Mesenteric fat pad (tissue), 1 donor: ENCODE measurements around the gene ZDHHC22. TPM values are rescaled to one million over a fixed set of nuclear protein-coding genes. Genes with fewer than 3 reads are reported as not detected.

Experiments used
- DNase-seq: peaks from one replicate; pipeline ENCODE4 v3.0.0-alpha.2; 2020; ENCODE audit warnings: low spot score
- total RNA-seq: library from RNA; stranded (reverse); fragmentation: NEBNext Ultra II Directional; extraction: Animal tissue kit (Norgen Biotek cat#: 25700); gene quantifications from one replicate; pipeline ENCODE4 v1.2.1, GENCODE V29; 2021
- donor health status: DM: yes; HTN: yes; CAD: no.

ZDHHC22 gene
- total RNA-seq, 1 donor from 2014 or later = not detected

DNA sequence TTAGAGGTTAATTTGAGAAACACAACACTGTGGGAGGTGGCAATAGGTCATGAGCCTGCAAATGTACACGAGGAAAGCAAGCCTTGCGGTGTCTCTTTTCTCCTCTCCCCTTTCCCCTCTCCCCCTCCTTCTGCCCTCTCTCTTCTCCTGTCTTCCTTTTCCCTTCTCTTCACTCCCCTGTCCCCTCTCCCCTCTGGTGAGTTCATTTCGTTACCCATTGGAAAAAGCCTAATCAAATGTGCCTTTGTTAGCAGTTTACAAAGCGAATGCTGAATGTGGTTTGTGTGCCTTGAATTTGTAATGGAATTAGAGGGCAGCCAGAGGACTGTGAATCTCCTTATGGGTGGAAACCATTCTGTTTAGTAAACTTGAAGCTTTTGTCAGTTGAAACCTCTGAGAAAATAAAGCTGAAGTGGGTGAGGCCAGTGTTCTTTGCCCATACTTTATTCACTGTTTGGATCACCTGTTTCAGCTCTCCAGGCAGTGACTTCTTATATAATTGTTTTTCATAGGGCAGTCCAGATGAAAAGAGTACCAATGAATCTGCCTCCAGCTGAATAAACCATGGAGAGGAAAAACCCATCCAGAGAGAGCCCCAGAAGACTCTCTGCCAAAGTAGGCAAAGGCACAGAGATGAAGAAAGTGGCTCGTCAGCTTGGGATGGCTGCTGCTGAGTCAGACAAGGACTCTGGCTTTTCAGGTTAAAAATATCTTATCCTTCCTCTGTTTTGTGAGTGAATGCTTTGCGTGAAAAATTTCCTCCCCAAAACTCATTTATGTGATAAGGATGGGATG, 36.2 kb downstream of the ZDHHC22 start:
- no peak for DNase-seq

DNA sequence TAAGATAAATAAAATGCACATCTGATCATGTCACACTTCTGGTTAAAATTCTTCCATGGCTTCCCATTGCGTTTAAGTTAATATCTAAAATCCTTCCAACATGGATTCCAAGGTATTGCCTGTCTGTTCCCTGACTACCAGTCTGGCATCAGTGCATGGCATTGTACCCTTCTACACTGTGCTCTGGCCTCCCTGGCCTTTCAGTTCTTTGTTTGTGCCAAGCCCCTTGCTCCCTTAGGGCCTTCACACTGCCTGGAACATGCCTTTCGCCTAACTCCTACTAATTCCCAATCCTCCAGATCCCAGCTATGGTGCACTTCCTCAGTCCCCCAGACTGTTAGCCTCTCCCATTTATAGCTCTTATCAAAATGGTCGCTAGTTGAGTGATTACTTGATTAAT, 37.2 kb downstream of the ZDHHC22 start:
- DNase-seq = no peak

DNA sequence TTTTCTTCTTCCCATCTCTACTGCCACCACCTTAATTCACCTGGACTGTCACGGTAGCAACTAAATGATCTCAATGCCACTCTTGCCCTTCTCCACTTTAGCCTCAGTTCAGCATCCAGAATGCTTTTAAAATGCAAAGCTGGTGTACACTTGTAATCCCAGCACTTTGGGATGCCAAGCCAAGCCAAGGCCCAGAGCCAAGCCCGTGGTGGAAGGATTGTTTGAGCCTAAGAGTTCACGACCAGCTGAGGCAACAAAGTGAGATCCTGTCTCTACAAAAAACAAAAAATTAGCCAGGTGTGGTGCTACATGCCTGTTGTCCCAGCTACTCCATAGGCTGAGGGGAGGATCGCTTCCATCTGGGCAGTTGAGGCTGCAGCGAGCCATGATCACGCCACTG, 37.6 kb downstream of the ZDHHC22 start:
- DNase-seq = no peak

DNA sequence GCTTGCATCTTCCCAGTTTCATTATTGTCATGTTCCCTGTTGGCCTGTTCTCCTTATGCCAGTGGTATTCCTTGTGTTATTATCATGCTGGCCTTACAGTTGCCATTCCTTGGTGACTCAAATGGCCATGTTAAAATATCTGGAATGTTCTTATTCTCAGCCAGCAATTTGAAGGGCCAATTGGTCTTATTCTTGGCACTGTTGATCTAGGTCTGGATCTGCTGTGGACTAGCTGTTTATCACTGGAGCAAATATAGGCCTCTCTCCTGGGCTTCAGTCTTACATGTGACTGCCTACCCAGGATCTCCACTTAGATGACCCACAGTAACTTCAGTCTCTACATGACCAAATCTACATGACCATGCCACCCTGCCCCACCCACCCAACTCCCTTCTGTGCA, 38.1 kb downstream of the ZDHHC22 start:
- DNase-seq = no peak

DNA sequence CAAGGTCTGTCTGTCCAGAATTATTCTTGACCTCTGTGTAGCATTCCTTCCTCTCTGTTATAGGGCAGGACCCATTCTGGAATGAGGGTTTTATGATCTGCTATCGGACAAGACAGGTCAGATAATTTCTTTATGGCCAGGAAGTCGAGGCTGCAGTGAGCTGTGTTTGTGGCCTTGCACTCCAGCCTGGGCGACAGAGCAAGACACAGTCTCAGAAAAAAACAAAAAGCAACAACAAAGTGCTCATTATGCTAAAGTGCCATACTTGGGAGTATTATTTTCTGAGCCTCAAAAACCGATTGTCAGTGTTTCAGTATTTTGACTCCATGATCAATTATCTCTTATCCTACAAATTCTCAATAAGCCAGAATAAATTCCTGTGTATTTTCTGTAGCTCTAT, 39.4 kb downstream of the ZDHHC22 start:
- DNase-seq = no peak

DNA sequence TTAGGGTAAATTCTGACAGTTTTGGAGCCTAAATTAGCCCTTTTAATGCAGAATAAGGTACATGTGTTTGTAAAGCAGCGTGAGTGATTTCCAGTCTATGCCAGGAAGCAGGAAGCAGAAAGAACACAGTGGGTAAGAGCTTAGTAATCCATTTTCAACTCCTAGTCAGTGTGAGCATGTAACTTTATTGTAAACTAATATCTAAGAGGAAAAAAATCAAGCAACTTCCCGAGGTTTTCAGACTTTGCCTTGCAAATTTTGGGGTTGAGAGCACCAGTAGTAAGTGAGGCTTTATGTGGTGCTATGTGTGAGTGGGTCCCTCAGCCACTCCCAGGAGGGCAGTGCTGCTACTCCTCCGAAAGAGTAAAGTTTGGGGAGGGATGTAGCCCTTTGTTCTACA, 40.6 kb downstream of the ZDHHC22 start:
- DNase-seq = no peak

DNA sequence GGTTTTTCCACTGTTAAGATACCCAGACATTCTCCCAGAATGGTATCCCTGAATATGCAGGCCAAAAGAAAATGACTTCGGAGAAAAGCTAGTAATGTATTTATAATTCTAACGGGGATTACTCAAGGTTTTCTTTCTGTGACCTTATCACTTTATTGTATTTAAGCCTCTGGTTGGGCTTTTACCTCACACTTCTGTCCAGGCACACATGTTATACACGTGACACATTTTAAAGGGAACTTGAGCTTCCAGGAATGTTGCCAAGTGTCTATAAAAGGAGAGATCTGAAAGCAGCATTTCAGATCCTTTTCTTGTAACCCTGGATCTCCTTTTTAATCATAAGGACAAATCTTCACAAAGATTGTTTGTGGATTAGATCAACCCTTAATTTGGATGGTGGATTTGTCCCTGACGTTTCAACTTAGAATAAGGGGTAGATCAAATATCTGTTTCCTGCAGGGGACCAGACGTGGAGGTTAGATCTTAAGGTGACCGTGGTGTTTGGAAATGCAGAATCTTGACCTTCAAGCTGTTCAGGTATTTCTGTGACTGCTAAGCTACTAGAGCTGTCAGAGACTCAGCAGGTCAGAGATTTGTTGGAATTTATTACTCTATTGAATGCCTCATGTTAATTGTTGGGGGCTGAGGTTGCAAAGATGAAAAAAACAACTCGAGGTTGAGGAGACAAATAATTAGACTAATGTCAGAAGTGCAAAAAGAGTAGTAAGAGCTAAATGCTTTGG, 42.0 kb downstream of the ZDHHC22 start:
- DNase-seq = no peak

DNA sequence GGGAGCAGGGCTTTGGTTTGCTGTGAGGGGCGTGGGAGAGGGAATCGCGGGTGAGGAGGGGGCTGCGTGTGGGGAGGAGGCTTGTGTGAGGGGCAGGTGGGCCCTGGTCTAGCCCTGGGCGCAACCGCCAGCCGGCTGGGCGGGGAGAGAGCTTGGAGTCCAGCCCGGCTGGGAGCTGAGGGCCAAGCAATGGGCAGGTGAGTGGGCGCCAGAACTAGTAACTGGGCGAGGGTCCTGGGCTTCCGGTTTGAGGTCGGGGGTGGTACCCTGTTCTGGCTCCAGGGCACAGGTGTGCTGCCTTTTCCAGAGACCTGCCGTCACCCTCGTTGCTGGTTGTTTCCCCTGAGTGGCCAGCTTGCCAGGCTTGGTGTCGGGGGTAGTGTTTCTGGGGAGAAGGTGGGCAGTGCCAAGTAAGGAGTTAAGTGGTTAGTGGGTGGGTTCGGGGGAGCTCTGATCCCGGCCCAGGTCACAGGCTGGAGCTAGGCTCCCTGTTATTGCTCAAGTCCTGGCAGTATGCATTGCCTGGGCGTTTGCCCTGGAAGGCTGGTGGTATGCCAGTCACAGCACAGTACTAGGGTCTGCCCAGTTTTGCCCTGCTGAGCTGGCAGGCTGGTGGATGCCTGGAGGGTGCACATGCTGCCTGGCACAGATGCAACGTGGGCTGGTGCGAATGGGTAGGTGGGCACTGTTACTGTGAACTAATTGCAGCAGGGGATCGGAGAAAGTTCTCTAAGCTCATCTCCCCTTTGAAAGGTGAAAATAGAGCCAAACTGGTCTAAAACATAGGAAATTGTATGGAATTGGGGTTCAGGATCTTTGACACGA, 42.9 kb downstream of the ZDHHC22 start:
- DNase-seq = no peak

DNA sequence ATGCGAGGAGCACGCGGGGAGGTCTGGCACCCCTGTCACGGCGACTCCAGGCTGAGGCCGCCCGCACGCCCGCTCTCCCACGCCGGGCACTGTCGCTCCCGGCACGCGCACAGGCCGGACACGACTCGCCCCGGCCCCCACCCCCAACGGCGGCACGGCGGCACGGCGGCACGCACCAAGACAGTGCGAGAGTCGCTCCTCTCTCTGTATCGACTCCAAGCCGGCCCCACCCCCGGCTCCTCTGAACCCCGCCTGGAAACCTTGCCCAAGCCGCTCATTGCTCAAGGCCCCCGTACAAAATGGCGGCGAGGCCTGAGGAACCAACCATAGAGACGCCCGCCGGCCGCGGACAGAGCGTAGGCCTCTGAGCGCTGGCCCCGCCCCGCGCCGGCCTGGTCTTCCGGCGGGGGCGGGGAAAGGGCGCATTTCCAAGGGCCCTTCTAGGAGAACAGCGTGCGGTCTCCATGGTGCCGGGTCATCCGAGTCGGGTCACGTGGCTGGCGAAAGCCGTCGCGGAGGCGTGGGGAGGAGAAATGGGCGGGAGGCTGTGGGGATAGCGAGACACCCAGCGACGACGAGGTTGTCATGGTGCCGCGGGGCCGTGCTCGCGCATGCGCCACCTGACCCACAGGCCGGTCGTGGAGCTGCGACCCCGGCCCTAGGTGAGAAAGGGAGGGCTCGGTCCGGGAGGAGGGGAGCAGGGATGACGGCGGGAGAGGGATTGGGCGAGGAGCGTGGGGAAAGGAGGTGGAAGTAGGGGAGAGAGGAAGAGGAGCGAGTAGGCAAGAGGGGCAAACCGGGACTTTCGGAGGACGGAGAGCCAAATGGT, 43.7 kb downstream of the ZDHHC22 start, which contains the start of gene CIPC:
Gene CIPC, plus strand, starts transcription at position 559 of the 829 bp plus-strand sequence. CDS start 7,451 bp downstream, outside the sequence.
- DNase-seq = peak; percentile 100

DNA sequence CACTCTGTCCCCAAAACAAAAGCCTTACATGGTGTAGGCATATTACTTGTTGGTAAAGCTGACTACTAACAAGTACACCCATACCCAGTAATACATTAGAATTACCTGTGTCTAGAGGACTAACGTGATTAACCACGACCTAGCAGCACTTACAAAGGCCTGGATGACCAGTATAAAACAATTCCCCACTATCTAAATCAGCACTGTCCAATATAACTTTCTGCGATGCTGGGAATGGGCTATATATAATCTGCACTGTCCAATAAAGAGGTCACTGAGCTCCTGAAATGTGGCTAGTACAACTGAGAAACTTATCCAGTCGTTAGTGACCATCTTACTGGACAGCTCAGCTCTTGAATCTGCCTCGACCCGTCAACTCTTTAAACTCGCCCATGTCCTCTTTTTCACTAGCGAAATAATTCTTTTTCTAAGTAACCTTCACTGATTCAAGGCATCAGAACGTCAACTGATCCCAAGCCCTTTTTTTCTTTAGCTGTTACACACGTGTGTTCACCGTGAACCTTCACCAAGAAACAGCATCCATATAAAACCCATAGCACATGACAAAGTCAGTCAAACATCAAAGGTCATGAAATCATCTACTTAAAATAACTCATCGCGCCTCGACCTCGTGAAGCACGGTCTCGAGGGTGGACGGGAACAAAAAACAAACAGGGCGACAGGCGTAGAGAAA, 44.4 kb downstream of the ZDHHC22 start:
- DNase-seq = no peak

DNA sequence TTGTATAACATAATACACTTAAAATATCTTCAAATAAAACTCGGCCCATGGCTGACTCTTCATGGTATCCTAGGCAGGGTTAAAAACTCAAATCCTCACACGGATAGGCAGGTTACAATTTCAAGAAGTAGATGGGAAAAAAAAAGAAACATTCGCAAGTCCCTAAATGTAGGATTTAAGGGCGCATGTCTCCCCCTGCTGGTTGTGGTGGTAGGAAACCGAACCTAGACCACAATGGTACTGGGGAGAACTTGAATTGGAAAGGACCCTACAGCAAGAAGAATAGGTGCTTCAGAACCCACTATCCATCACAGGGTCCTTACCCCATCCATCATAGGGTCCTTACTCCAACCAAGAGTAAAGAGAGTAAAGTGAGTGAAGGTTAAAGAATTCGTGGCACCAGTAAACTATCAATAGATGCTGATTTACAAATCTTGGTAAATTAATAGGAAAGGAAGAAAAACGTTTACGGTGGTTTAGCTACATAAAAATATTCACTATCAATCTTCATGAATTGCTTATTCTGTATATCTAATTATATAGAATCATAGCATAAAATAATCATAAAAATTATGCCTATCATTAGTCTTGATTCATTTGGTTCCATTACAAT, 46.8 kb downstream of the ZDHHC22 start:
- DNase-seq = no peak

DNA sequence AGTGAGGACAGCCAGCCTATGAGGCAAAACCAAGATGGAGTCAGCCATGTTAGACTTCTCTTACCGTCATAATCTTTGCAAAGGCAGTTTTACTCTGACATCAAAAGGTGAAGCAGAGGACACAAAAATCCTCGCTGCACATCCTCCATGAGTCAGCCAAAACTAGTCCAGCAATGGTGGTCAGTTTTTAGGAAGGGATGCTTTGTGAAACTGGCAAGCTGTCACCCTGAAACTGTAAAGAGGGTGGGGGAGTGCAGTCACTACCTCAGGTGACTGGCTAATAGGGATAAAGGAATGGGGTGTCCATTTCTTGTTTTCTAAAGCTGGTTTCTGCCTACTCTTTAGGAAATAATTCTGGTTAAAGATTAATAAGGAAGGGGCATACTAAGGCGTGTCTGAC, 48.9 kb downstream of the ZDHHC22 start:
- DNase-seq = no peak

DNA sequence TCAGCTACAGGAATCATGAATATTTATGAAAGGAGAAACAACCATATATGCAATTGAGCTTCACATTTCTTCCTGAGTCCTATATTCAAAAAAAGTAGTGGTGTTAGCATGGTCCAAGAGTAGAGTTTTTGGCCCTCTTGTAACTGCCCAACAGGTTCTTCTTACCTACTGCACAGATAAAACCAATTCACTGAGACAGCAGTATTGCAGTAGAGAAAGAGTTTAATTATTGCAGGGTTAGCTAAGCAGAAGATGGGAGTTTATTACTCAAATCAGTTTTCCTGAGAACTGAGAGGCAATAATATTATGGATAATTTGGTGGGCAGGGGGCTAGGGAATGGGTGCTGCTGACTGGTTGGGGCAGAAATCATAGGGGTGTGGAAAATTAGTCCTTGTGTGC, 50.1 kb downstream of the ZDHHC22 start:
- no peak for DNase-seq

DNA sequence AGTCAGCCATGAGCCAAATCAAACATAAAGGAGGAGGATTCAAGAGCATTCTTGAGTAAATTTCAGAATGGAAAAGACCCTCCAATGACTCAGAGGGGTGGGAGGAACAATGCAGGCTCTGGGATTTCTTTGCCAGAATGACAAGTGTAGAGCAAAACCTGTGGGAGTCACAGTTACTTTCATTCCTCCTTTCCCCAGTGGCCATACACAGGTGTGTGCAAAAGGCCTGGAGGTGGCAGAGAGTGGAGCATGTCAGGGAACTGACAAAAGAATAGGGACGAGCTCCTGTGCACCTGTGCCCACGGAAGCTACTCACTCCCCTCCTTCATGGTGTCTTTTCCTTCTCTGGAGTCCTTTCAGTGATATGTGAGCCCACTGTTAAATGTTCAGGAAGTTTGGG, 52.9 kb downstream of the ZDHHC22 start:
- no peak for DNase-seq

DNA sequence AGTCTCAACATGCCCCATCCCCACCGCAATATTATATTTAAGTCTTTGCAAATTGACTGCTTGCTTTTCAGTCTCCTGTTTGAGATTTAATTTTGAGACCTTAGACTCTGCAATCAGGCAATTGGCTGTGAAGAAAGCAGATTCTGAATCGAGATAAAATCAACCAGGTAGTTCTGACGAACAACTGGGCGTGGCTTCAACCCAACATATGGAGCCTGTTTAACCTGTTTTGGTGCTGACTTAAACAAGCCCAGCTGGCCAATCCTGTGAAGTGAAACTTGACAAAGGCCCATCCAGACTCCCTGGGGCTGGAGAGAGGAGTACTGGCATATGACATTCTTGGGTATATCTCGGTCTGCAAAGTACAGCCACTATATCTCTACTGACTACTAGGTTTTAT, 53.4 kb downstream of the ZDHHC22 start:
- no peak for DNase-seq

DNA sequence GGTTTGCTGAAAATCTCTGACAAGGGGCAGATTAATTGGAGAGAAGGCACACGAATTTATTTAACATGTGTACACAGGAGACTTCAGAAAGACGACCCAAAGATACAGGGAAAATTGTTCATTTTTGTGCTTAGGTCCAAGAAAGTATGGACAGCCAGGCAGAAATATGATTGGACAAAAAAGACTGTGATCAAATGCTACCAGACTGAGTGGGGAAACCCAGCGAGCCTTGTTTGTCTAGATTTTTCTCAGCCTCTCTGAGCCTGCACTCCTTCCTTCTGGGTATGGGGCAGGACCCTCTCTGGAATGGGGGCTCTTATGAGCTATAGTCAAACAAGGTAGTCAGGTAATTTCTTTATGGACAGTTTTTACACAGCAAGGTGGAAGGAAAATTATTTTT, 54.0 kb downstream of the ZDHHC22 start:
- DNase-seq = no peak

DNA sequence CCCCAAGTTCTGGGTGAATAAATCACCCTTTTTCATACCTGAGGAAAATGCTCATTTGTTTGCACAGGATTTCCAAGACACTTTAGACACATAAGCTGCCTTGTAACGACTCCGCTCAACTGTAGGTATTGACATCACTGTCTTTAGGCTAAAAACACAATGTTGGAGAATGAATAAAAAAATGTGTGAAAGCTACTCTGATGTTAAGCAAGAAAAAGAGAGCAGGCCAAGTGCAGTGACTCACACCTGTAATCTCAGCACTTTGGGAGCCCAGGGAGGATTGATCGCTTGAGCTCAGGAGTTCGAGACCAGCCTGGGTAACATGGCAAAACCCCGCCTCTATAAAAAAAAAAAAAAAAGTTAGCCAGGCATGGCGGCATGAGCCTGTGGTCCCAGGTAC, 54.6 kb downstream of the ZDHHC22 start:
- no peak for DNase-seq

DNA sequence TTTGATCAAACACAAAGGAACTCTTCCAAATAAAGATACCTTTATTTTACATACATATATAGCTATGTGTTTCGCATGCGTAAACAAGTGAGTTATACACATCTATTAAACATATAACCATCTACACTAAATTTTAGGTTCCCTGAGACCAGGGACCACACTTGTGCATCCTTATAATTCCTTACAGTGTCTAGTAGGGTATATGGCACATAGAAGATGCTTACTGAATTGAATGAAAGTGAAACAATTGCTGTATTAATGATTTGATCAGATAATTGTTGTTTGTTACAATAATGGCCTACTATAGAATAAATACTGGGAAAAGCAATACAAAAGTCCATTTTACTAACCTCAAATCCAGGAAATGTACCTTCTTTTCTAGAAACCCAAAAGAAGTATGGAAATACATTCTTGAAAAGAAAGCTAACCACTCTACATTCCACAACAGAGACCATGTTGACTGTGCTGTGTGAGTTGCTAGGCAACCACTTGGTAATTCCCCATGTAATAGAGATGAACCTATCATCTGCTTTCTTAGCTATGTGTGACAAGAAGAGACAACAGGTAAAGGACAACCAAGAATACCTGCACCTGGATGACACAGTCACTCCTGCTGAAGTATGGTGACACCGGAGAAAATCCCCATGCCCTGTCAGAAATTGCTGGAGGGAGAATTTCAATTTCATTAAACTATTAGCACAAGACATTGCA, 55.4 kb downstream of the ZDHHC22 start:
- DNase-seq = no peak

DNA sequence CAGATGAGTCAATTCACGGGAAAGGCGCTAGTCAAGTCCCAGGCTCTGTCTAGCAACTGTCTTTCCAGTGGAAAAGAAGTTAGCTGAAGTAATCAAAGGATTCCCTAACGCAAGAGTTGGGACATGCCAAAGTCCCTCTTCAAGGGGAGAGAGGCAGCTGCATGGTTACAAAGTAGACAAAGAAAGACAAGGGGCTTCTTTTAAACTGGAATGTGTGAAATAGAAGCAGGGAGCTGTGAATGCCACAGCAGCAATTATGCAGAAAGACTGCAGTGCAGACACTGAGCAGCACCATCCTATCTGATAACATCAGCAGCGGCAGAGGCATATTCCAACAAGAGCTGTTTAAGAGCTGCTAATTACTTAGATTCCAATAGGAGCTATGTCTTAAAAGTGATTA, 56.1 kb downstream of the ZDHHC22 start:
- DNase-seq = no peak
